ENCODE results near the gene FZD7.

FZD7 gene

DNA sequence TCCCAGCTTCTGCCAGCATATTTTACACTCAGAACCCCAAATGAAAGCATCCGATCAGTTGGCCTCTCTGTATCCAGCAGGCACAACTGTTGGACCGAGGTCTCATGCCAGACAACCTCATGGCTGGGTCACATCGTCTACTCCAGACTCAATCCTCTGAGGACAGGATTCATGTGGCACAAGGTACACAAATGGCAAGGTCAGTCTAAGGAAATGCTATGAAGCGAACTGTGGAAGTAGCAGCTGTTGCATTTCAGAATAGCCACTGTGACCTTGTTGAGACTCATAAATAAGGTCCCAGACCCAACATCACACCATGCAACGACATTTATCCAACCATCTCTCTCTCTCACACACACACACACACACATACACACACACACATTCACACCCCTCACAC, 7.1 kb upstream of the FZD7 start:
- Histone ChIP-seq H3K36me3 (ENCODE audit: control insufficient read depth, low read depth, low read length) (no peaks in the 10 kb centered on the region), H3K9ac (ENCODE audit: low read length) (no peak overlapping the region), H3K4me1 (ENCODE audit: control insufficient read depth, low read depth, low read length) (peaks cover 53% of the 10 kb centered on the region), H3K27me3 (ENCODE audit: control insufficient read depth, insufficient read depth, low read length) (peaks cover 7% of the 10 kb centered on the region), H3K9me3 (ENCODE audit: control insufficient read depth, low read depth, low read length) (no peaks in the 10 kb centered on the region), H3K4me3 (ENCODE audit: low read length) (no peak overlapping the region), H3K27ac (ENCODE audit: low read length) (no peak overlapping the region)

DNA sequence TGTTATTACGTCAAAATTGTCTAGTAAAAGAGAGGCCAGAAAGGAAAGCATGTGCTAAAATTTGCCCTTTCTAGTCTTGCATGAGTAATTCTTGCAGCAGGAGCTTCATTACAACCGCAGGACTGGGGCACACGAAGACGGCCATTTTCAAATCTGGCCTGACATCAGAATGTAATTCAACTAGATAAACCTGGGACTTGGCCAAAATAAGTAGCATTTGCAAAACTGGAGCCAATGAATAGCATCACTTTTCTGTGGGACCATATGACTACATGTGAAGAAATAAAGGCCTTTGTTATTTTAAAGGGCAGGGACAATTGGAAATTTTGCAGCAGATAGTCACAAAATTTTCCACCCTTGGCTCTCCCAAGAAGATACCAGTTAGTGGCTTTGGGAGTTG, 3.0 kb upstream of the FZD7 start:
- Histone ChIP-seq H3K4me3 (ENCODE audit: low read length) (no peak overlapping the region), H3K9ac (ENCODE audit: low read length) (no peak overlapping the region), H3K4me1 (ENCODE audit: control insufficient read depth, low read depth, low read length) (peaks cover 28% of the 10 kb centered on the region), H3K9me3 (ENCODE audit: control insufficient read depth, low read depth, low read length) (no peaks in the 10 kb centered on the region), H3K36me3 (ENCODE audit: control insufficient read depth, low read depth, low read length) (peaks cover 1% of the 10 kb centered on the region), H3K27ac (ENCODE audit: low read length) (peak overlapping the region; percentile 4), H3K27me3 (ENCODE audit: control insufficient read depth, insufficient read depth, low read length) (peaks cover 7% of the 10 kb centered on the region)

DNA sequence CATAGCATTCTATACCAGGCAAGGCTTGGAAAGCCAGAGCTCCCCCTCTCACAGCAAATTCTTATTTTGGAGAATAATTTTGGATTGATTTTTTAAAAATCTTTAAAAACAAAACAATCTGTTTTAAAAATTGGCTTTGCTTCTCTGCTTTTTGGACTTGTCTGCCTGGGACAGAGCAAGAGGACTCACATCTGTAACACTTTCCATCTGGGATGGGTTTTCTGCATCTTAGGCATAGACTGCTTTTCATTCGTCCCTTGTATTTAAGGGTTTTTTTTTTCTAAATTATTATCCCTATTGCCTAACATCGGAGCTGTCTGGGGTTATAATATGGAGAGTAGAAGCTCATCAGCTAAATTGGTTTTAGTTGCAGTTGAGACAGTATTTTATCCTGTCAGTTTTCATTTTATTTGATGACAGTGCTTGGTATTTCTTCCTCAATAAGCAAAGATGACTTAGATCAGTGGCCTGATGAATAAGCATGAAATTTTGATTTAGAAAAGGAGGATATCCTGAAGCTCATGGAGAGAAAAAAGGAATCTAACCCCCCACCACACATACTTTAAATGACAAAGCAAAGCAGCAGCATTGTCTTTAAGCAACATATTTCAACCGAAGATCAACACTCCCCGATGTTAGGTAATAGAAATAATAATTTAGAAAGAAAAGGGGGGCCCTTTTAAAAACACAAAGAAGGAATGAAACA, 2.3 kb upstream of the FZD7 start:
- H3K4me1 ChIP-seq (ENCODE audit: control insufficient read depth, low read depth, low read length), result peaks cover 22% of the 10 kb centered on the region
- H3K27ac ChIP-seq (ENCODE audit: low read length), result peak overlapping the region; percentile 77
- H3K4me3 ChIP-seq (ENCODE audit: low read length), result peak overlapping the region; percentile 96
- H3K27me3 ChIP-seq (ENCODE audit: control insufficient read depth, insufficient read depth, low read length), result peaks cover 5% of the 10 kb centered on the region
- H3K9me3 ChIP-seq (ENCODE audit: control insufficient read depth, low read depth, low read length), result no peaks in the 10 kb centered on the region
- peak overlapping the region; percentile 98 for H3K9ac ChIP-seq (ENCODE audit: low read length)
- peaks cover 8% of the 10 kb centered on the region for H3K36me3 ChIP-seq (ENCODE audit: control insufficient read depth, low read depth, low read length)

DNA sequence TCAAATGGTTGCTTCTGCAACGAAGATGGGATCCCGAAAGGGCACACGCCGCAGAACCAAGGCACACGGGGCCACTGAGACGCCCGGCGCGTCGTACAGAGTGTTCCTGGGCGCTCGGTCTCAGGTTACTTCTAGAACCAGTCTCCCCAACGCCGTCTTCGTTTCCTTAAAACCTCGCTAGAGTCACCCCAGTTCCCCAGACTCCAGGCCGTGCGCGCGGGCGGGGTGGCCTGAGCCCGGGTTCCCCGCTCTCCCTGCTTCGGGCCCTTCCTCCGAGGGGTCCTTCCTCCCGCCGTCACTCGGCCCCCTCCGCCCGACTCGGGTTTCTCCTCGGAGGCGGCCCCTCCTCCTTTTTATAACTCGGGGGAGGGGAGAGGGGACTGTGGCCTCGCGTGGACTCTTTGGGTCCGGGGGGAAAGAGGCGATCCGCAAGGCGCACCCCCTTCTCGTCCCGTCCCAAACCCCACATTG, 774 bp upstream of the FZD7 start:
- H3K27me3 ChIP-seq (ENCODE audit: control insufficient read depth, insufficient read depth, low read length), result no peaks in the 10 kb centered on the region
- peaks cover 20% of the 10 kb centered on the region for H3K4me1 ChIP-seq (ENCODE audit: control insufficient read depth, low read depth, low read length)
- H3K4me3 ChIP-seq (ENCODE audit: low read length), result peak overlapping the region; percentile 96
- H3K36me3 ChIP-seq (ENCODE audit: control insufficient read depth, low read depth, low read length), result peaks cover 23% of the 10 kb centered on the region
- peak overlapping the region; percentile 98 for H3K9ac ChIP-seq (ENCODE audit: low read length)
- no peaks in the 10 kb centered on the region for H3K9me3 ChIP-seq (ENCODE audit: control insufficient read depth, low read depth, low read length)
- H3K27ac ChIP-seq (ENCODE audit: low read length), result peak overlapping the region; percentile 99

DNA sequence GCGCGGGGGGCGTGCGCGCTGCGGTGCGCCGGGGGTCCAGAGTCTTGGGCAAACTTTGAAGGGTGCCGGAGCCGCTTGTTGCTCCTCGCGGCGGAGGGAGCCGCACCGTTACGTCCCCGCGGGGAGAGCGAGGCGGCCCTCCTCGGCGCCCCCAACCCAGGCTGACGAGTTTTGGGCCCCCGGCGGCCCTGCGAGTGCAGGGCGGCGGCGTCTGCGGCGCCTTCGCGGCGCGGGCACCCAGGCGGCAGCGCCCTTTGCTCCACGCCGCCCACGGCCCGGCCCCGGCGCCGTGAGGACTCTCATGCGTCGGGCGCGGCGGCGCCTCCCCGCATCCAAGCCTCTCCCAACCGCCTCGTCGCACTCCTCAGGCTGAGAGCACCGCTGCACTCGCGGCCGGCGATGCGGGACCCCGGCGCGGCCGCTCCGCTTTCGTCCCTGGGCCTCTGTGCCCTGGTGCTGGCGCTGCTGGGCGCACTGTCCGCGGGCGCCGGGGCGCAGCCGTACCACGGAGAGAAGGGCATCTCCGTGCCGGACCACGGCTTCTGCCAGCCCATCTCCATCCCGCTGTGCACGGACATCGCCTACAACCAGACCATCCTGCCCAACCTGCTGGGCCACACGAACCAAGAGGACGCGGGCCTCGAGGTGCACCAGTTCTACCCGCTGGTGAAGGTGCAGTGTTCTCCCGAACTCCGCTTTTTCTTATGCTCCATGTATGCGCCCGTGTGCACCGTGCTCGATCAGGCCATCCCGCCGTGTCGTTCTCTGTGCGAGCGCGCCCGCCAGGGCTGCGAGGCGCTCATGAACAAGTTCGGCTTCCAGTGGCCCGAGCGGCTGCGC, 814 bp downstream of the FZD7 start:
- peaks cover 29% of the 10 kb centered on the region for H3K36me3 ChIP-seq (ENCODE audit: control insufficient read depth, low read depth, low read length)
- peaks cover 34% of the 10 kb centered on the region for H3K4me1 ChIP-seq (ENCODE audit: control insufficient read depth, low read depth, low read length)
- H3K27me3 ChIP-seq (ENCODE audit: control insufficient read depth, insufficient read depth, low read length), result no peaks in the 10 kb centered on the region
- peak overlapping the region; percentile 73 for H3K9ac ChIP-seq (ENCODE audit: low read length)
- no peak overlapping the region for H3K27ac ChIP-seq (ENCODE audit: low read length)
- H3K4me3 ChIP-seq (ENCODE audit: low read length), result peak overlapping the region; percentile 72
- H3K9me3 ChIP-seq (ENCODE audit: control insufficient read depth, low read depth, low read length), result no peaks in the 10 kb centered on the region

DNA sequence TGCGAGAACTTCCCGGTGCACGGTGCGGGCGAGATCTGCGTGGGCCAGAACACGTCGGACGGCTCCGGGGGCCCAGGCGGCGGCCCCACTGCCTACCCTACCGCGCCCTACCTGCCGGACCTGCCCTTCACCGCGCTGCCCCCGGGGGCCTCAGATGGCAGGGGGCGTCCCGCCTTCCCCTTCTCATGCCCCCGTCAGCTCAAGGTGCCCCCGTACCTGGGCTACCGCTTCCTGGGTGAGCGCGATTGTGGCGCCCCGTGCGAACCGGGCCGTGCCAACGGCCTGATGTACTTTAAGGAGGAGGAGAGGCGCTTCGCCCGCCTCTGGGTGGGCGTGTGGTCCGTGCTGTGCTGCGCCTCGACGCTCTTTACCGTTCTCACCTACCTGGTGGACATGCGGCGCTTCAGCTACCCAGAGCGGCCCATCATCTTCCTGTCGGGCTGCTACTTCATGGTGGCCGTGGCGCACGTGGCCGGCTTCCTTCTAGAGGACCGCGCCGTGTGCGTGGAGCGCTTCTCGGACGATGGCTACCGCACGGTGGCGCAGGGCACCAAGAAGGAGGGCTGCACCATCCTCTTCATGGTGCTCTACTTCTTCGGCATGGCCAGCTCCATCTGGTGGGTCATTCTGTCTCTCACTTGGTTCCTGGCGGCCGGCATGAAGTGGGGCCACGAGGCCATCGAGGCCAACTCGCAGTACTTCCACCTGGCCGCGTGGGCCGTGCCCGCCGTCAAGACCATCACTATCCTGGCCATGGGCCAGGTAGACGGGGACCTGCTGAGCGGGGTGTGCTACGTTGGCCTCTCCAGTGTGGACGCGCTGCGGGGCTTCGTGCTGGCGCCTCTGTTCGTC, 1.7 kb downstream of the FZD7 start:
- Histone ChIP-seq H3K27ac (ENCODE audit: low read length) (no peak overlapping the region), H3K9me3 (ENCODE audit: control insufficient read depth, low read depth, low read length) (no peaks in the 10 kb centered on the region), H3K9ac (ENCODE audit: low read length) (peak overlapping the region; percentile 73), H3K27me3 (ENCODE audit: control insufficient read depth, insufficient read depth, low read length) (no peaks in the 10 kb centered on the region), H3K4me3 (ENCODE audit: low read length) (peak overlapping the region; percentile 72), H3K36me3 (ENCODE audit: control insufficient read depth, low read depth, low read length) (peaks cover 29% of the 10 kb centered on the region), H3K4me1 (ENCODE audit: control insufficient read depth, low read depth, low read length) (peaks cover 39% of the 10 kb centered on the region)

DNA sequence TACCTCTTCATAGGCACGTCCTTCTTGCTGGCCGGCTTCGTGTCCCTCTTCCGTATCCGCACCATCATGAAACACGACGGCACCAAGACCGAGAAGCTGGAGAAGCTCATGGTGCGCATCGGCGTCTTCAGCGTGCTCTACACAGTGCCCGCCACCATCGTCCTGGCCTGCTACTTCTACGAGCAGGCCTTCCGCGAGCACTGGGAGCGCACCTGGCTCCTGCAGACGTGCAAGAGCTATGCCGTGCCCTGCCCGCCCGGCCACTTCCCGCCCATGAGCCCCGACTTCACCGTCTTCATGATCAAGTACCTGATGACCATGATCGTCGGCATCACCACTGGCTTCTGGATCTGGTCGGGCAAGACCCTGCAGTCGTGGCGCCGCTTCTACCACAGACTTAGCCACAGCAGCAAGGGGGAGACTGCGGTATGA, 2.3 kb downstream of the FZD7 start:
- Histone ChIP-seq H3K27ac (ENCODE audit: low read length) (no peak overlapping the region), H3K27me3 (ENCODE audit: control insufficient read depth, insufficient read depth, low read length) (no peaks in the 10 kb centered on the region), H3K4me1 (ENCODE audit: control insufficient read depth, low read depth, low read length) (peaks cover 35% of the 10 kb centered on the region), H3K9me3 (ENCODE audit: control insufficient read depth, low read depth, low read length) (no peaks in the 10 kb centered on the region), H3K9ac (ENCODE audit: low read length) (peak overlapping the region; percentile 73), H3K4me3 (ENCODE audit: low read length) (peak overlapping the region; percentile 72), H3K36me3 (ENCODE audit: control insufficient read depth, low read depth, low read length) (peaks cover 29% of the 10 kb centered on the region)

DNA sequence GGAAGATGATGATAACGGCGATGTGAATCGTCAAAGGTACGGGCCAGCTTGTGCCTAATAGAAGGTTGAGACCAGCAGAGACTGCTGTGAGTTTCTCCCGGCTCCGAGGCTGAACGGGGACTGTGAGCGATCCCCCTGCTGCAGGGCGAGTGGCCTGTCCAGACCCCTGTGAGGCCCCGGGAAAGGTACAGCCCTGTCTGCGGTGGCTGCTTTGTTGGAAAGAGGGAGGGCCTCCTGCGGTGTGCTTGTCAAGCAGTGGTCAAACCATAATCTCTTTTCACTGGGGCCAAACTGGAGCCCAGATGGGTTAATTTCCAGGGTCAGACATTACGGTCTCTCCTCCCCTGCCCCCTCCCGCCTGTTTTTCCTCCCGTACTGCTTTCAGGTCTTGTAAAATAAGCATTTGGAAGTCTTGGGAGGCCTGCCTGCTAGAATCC, 3.0 kb downstream of the FZD7 start:
- Histone ChIP-seq H3K9me3 (ENCODE audit: control insufficient read depth, low read depth, low read length) (no peaks in the 10 kb centered on the region), H3K9ac (ENCODE audit: low read length) (peak overlapping the region; percentile 73), H3K27ac (ENCODE audit: low read length) (no peak overlapping the region), H3K36me3 (ENCODE audit: control insufficient read depth, low read depth, low read length) (peaks cover 29% of the 10 kb centered on the region), H3K4me3 (ENCODE audit: low read length) (peak overlapping the region; percentile 72), H3K4me1 (ENCODE audit: control insufficient read depth, low read depth, low read length) (peaks cover 28% of the 10 kb centered on the region), H3K27me3 (ENCODE audit: control insufficient read depth, insufficient read depth, low read length) (no peaks in the 10 kb centered on the region)

DNA sequence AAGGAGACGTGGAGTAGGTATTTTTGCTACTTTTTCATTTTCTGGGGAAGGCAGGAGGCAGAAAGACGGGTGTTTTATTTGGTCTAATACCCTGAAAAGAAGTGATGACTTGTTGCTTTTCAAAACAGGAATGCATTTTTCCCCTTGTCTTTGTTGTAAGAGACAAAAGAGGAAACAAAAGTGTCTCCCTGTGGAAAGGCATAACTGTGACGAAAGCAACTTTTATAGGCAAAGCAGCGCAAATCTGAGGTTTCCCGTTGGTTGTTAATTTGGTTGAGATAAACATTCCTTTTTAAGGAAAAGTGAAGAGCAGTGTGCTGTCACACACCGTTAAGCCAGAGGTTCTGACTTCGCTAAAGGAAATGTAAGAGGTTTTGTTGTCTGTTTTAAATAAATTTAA, 3.4 kb downstream of the FZD7 start:
- H3K9me3 ChIP-seq (ENCODE audit: control insufficient read depth, low read depth, low read length), result no peaks in the 10 kb centered on the region
- H3K9ac ChIP-seq (ENCODE audit: low read length), result peak overlapping the region; percentile 73
- no peak overlapping the region for H3K27ac ChIP-seq (ENCODE audit: low read length)
- peaks cover 26% of the 10 kb centered on the region for H3K4me1 ChIP-seq (ENCODE audit: control insufficient read depth, low read depth, low read length)
- peak overlapping the region; percentile 72 for H3K4me3 ChIP-seq (ENCODE audit: low read length)
- no peaks in the 10 kb centered on the region for H3K27me3 ChIP-seq (ENCODE audit: control insufficient read depth, insufficient read depth, low read length)
- peaks cover 29% of the 10 kb centered on the region for H3K36me3 ChIP-seq (ENCODE audit: control insufficient read depth, low read depth, low read length)

DNA sequence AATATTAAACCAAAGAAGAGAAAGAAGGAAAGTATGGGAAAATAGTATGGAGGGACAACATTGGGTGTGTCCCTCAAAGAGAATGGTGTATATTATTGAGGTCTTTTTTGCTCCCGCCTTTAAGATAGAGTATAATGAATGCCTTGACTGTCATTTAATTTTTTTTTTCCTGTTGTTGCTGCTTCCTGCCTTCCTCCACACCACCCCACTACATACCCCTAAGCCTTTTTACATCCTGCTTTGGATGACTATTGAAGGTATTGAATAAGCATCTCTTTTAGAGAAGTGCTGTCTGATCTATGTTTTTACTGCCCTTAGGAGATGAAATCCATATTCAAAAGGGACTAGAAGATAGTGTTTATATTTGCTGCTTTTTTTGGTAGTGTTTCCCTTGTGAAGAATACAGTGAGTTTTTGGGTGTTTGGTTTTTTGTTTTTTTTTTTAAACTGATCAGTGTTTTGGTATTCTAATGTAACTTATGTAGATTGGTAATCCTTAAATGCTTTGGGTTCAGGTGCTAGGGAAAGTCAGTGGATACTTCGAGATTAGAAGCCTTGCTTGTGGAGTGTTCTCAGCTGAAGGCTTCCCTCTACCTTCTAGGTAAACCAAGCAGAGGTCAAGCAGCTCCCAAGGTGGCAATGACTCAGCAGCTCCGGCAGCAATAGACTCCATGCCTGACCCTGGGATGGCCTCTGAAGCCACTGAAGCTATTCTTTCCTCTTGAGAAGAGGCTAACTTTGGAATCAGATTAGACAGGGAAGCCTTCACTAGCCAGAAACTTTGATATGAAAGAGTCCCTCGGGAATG, 5.0 kb downstream of the FZD7 start:
- Histone ChIP-seq H3K36me3 (ENCODE audit: control insufficient read depth, low read depth, low read length) (peaks cover 29% of the 10 kb centered on the region), H3K27me3 (ENCODE audit: control insufficient read depth, insufficient read depth, low read length) (no peaks in the 10 kb centered on the region), H3K9me3 (ENCODE audit: control insufficient read depth, low read depth, low read length) (no peaks in the 10 kb centered on the region), H3K4me1 (ENCODE audit: control insufficient read depth, low read depth, low read length) (peaks cover 26% of the 10 kb centered on the region), H3K27ac (ENCODE audit: low read length) (peak overlapping the region; percentile 57), H3K4me3 (ENCODE audit: low read length) (peak overlapping the region; percentile 72), H3K9ac (ENCODE audit: low read length) (peak overlapping the region; percentile 73)

Measured in iPS-18a (cell line).